HepG2 (cell line): ENCODE results near the gene DNAJC7. TPM values are rescaled to one million over a fixed set of nuclear protein-coding genes. Genes with fewer than 3 reads are reported as not detected.

Experiments
- MAFK ChIP-seq, 2 experiments: IDR thresholded peaks in 1 of 2; conservative IDR thresholded peaks in 1 of 2; 2 replicates each; pipeline ENCODE4 v1.6.1; 2011; ENCODE audit warnings: improper control_type of control experiment in 2 of 2, low read length in 2 of 2
- MED8 ChIP-seq: sonication (generic); formaldehyde crosslinking; IDR thresholded peaks from 2 replicates; pipeline ENCODE4 v1.8.1; 2023; ENCODE audit warnings: mild to moderate bottlenecking, missing genetic modification reagents; ENCODE audit not compliant: insufficient replicate concordance
- NR1H2 ChIP-seq: sonication (generic); formaldehyde crosslinking; IDR thresholded peaks from 2 replicates; pipeline ENCODE4 v1.8.1; 2022; ENCODE audit warnings: low read depth, missing genetic modification reagents, borderline replicate concordance
- PPARG ChIP-seq: conservative IDR thresholded peaks from 2 replicates; pipeline ENCODE4 v1.6.1; 2016; ENCODE audit warnings: missing biosample characterization, missing genetic modification reagents
- REXO4 ChIP-seq: sonication (generic); formaldehyde crosslinking; IDR thresholded peaks from 2 replicates; pipeline ENCODE4 v1.8.0; 2022; ENCODE audit warnings: missing genetic modification reagents, mild to moderate bottlenecking, borderline replicate concordance
- RXRA ChIP-seq: sonication (generic); formaldehyde crosslinking; IDR thresholded peaks from 2 replicates; pipeline ENCODE4 v1.5.1; 2020; ENCODE audit warnings: missing genetic modification reagents
- SAFB2 ChIP-seq: sonication (generic); formaldehyde crosslinking; IDR thresholded peaks from 2 replicates; pipeline ENCODE4 v1.5.1; 2020; ENCODE audit warnings: missing genetic modification reagents, low read depth, mild to moderate bottlenecking, borderline replicate concordance
- SIN3B ChIP-seq: fragments of 150-350 bp; IDR thresholded peaks from 2 replicates; pipeline ENCODE4 v1.6.1; 2014; ENCODE audit warnings: low read length
- SSRP1 ChIP-seq: IDR thresholded peaks from 2 replicates; pipeline ENCODE4 v1.6.1; 2016; ENCODE audit warnings: control low read depth
- ZBTB20 ChIP-seq: sonication (generic); formaldehyde crosslinking; IDR thresholded peaks from 2 replicates; pipeline ENCODE4 v1.8.1; 2023; ENCODE audit warnings: missing genetic modification reagents, low read depth, mild to moderate bottlenecking, borderline replicate concordance
- ZBTB7A ChIP-seq: sonication (generic); formaldehyde crosslinking; IDR thresholded peaks from 2 replicates; pipeline ENCODE4 v1.8.0; 2022; ENCODE audit warnings: mild to moderate bottlenecking, missing genetic modification reagents
- ZNF224 ChIP-seq: sonication (generic); formaldehyde crosslinking; IDR thresholded peaks from 2 replicates; pipeline ENCODE4 v1.5.0; 2020; ENCODE audit warnings: mild to moderate bottlenecking, missing genetic modification reagents
- ZNF33B ChIP-seq: sonication (generic); formaldehyde crosslinking; IDR thresholded peaks from 2 replicates; pipeline ENCODE4 v1.5.1; 2020; ENCODE audit warnings: mild to moderate bottlenecking, missing genetic modification reagents
- ZNF773 ChIP-seq: sonication (generic); formaldehyde crosslinking; IDR thresholded peaks from 2 replicates; pipeline ENCODE4 v1.4.0; 2020; ENCODE audit warnings: missing genetic modification reagents, borderline replicate concordance
- ZSCAN30 ChIP-seq: sonication (generic); formaldehyde crosslinking; IDR thresholded peaks from 2 replicates; pipeline ENCODE4 v1.5.0; 2020; ENCODE audit warnings: mild to moderate bottlenecking, missing genetic modification reagents
- polyA plus RNA-seq, 8 experiments: library from polyadenylated mRNA; depleted of rRNA in 3 of 8; stranded (reverse) in 7 of 8; unstranded in 1 of 8; fragments of >200 nt; fragmentation: Illumina TruSeq in 4 of 8; extraction: Trizol in 4 of 8; gene quantifications; 2 replicates each; pipeline versions ENCODE4 v1.2.1 to v1.2.3, GENCODE V29; 2011 to 2016; ENCODE audit warnings: low read depth in 4 of 8, missing spikeins in 1 of 8, mixed read lengths in 1 of 8; ENCODE audit not compliant: insufficient read depth in 1 of 8
- total RNA-seq, 5 experiments: library from RNA; depleted of rRNA; stranded (reverse); fragments of >200 nt; fragmentation: Illumina TruSeq; extraction: Trizol; gene quantifications; 2 replicates each; pipeline ENCODE4 v1.2.3, GENCODE V29; 2016; ENCODE audit warnings: low read depth in 1 of 5
- TF ChIP-seq, protein P1 (sequence below): IDR thresholded peaks from 2 replicates; pipeline ENCODE4 v1.6.1; 2018; ENCODE audit warnings: missing genetic modification reagents
- TF ChIP-seq, protein P2 (sequence below): sonication (generic); formaldehyde crosslinking; IDR thresholded peaks from 2 replicates; pipeline ENCODE4 v1.4.0; 2020; ENCODE audit warnings: missing genetic modification reagents
- TF ChIP-seq, protein P3 (sequence below): sonication (generic); formaldehyde crosslinking; IDR thresholded peaks from 2 replicates; pipeline ENCODE4 v1.4.0; 2020; ENCODE audit warnings: missing genetic modification reagents, mild to moderate bottlenecking, borderline replicate concordance
- TF ChIP-seq, protein P4 (sequence below): sonication (generic); formaldehyde crosslinking; IDR thresholded peaks from 2 replicates; pipeline ENCODE4 v1.8.0; 2022; ENCODE audit warnings: mild to moderate bottlenecking, missing genetic modification reagents, moderate library complexity
- TF ChIP-seq, protein P5 (sequence below): sonication (generic); formaldehyde crosslinking; IDR thresholded peaks from 2 replicates; pipeline ENCODE4; 2020; ENCODE audit warnings: missing genetic modification reagents, mild to moderate bottlenecking, borderline replicate concordance

Gene DNAJC7
- total and polyA plus RNA-seq, 2 of the 13 experiments (the other 11 are each of a cell fraction or from before 2014, with no cell fraction given), result 47.7 to 132 TPM

DNA sequence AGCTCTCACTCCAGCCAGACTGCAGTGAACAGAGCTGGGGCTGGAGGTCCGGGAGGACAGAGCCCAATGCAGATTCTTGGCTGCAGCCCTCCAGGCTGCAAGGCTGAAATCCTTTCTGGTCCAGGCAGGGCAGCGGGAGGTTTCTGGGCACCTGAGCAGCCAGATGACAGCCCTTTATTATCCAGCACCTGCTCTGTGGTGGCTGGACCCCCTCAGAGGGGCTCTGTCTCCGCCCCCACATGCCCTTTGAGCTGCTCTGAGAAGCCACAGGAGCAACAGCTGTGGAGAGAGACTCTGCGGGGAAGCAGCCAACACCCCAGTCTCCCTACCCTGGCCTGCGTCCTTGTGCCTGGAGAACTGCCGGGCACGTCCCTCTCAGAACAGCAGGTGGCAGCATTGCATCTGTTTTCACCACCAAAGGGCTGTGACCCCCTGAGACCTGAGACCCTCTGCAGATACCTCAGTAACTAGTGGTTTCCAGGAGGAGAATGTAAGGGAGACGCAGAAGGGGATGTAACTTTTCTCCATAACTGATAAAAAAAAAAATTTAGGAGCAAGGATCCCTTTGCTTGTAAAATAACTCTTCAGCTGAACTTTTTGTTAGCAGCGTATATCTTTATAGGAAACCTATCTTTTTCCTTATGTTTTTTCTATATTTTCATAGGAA lies 54.3 kb downstream of the DNAJC7 start (continued):
- TF ChIP-seq, protein P1, sequence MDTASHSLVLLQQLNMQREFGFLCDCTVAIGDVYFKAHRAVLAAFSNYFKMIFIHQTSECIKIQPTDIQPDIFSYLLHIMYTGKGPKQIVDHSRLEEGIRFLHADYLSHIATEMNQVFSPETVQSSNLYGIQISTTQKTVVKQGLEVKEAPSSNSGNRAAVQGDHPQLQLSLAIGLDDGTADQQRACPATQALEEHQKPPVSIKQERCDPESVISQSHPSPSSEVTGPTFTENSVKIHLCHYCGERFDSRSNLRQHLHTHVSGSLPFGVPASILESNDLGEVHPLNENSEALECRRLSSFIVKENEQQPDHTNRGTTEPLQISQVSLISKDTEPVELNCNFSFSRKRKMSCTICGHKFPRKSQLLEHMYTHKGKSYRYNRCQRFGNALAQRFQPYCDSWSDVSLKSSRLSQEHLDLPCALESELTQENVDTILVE, result peak; percentile 28; the same call in 1 of the 2 replicates
- TF ChIP-seq RXRA (CRISPR knock-in tag), result peak; percentile 27; the same call in 1 of the 2 replicates
- TF ChIP-seq ZBTB20, result peak; percentile 71; the same call in 1 of the 2 replicates
- TF ChIP-seq SSRP1 (CRISPR knock-in tag), result 0 out of 2 replicates have a peak, but pooled peaks have one; percentile 55
- TF ChIP-seq PPARG (CRISPR knock-in tag), result no peak
- no peak for TF ChIP-seq ZNF224 (CRISPR knock-in tag)
- TF ChIP-seq, protein P2, sequence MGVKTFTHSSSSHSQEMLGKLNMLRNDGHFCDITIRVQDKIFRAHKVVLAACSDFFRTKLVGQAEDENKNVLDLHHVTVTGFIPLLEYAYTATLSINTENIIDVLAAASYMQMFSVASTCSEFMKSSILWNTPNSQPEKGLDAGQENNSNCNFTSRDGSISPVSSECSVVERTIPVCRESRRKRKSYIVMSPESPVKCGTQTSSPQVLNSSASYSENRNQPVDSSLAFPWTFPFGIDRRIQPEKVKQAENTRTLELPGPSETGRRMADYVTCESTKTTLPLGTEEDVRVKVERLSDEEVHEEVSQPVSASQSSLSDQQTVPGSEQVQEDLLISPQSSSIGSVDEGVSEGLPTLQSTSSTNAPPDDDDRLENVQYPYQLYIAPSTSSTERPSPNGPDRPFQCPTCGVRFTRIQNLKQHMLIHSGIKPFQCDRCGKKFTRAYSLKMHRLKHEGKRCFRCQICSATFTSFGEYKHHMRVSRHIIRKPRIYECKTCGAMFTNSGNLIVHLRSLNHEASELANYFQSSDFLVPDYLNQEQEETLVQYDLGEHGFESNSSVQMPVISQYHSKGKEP (CRISPR knock-in tag), result no peak
- no peak for TF ChIP-seq ZSCAN30 (CRISPR knock-in tag)
- TF ChIP-seq REXO4 (CRISPR knock-in tag), result no peak
- TF ChIP-seq, protein P3, sequence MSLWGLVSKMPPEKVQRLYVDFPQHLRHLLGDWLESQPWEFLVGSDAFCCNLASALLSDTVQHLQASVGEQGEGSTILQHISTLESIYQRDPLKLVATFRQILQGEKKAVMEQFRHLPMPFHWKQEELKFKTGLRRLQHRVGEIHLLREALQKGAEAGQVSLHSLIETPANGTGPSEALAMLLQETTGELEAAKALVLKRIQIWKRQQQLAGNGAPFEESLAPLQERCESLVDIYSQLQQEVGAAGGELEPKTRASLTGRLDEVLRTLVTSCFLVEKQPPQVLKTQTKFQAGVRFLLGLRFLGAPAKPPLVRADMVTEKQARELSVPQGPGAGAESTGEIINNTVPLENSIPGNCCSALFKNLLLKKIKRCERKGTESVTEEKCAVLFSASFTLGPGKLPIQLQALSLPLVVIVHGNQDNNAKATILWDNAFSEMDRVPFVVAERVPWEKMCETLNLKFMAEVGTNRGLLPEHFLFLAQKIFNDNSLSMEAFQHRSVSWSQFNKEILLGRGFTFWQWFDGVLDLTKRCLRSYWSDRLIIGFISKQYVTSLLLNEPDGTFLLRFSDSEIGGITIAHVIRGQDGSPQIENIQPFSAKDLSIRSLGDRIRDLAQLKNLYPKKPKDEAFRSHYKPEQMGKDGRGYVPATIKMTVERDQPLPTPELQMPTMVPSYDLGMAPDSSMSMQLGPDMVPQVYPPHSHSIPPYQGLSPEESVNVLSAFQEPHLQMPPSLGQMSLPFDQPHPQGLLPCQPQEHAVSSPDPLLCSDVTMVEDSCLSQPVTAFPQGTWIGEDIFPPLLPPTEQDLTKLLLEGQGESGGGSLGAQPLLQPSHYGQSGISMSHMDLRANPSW, result no peak
- TF ChIP-seq ZNF33B (CRISPR knock-in tag), result no peak
- no peak for TF ChIP-seq NR1H2 (CRISPR knock-in tag)
- no peak for TF ChIP-seq ZNF773 (CRISPR knock-in tag)
- TF ChIP-seq, protein P4, sequence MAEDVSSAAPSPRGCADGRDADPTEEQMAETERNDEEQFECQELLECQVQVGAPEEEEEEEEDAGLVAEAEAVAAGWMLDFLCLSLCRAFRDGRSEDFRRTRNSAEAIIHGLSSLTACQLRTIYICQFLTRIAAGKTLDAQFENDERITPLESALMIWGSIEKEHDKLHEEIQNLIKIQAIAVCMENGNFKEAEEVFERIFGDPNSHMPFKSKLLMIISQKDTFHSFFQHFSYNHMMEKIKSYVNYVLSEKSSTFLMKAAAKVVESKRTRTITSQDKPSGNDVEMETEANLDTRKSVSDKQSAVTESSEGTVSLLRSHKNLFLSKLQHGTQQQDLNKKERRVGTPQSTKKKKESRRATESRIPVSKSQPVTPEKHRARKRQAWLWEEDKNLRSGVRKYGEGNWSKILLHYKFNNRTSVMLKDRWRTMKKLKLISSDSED (CRISPR knock-in tag), result no peak
- TF ChIP-seq, protein P5, sequence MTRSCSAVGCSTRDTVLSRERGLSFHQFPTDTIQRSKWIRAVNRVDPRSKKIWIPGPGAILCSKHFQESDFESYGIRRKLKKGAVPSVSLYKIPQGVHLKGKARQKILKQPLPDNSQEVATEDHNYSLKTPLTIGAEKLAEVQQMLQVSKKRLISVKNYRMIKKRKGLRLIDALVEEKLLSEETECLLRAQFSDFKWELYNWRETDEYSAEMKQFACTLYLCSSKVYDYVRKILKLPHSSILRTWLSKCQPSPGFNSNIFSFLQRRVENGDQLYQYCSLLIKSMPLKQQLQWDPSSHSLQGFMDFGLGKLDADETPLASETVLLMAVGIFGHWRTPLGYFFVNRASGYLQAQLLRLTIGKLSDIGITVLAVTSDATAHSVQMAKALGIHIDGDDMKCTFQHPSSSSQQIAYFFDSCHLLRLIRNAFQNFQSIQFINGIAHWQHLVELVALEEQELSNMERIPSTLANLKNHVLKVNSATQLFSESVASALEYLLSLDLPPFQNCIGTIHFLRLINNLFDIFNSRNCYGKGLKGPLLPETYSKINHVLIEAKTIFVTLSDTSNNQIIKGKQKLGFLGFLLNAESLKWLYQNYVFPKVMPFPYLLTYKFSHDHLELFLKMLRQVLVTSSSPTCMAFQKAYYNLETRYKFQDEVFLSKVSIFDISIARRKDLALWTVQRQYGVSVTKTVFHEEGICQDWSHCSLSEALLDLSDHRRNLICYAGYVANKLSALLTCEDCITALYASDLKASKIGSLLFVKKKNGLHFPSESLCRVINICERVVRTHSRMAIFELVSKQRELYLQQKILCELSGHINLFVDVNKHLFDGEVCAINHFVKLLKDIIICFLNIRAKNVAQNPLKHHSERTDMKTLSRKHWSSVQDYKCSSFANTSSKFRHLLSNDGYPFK, result peak; percentile 39; the same call in 1 of the 2 replicates
- TF ChIP-seq MED8 (CRISPR knock-in tag), result no peak
- no peak for TF ChIP-seq SAFB2 (CRISPR knock-in tag)
- peak; percentile 85 for TF ChIP-seq ZBTB7A (CRISPR knock-in tag)
- no peak for TF ChIP-seq MAFK (conservative IDR thresholded peaks at IDR 0.05 in 1 of 2, IDR thresholded peaks at IDR 0.05 in 1 of 2; ENCODE audit: low read length in 2 of 2)
- TF ChIP-seq SIN3B, result no peak
